Testis (tissue), 3 donors: ENCODE data around the gene C22orf23. TPM values are rescaled to one million over a fixed set of nuclear protein-coding genes. Genes with fewer than 3 reads are reported as not detected.

ENCODE experiments used
- DNase-seq: peaks from one replicate; pipeline ENCODE4 v3.0.0-alpha.2; 2019
- H3K27ac ChIP-seq, 2 donors: fragments of 200-600 bp; sonication (generic); one replicate each; pipeline ENCODE4 v1.5.1; 2019
- H3K27me3 ChIP-seq: fragments of 200-600 bp; sonication (generic); one replicate; pipeline ENCODE4 v1.5.1; 2019
- H3K36me3 ChIP-seq: fragments of 200-600 bp; sonication (generic); one replicate; pipeline ENCODE4 v1.5.1; 2017; ENCODE audit warnings: low read depth; ENCODE audit errors: missing control alignments
- H3K4me1 ChIP-seq: fragments of 200-600 bp; sonication (generic); one replicate; pipeline ENCODE4 v1.5.1; 2019
- H3K4me3 ChIP-seq, 2 donors: fragments of 200-600 bp; sonication (generic); one replicate each; pipeline ENCODE4 v1.5.1; 2017 to 2019
- H3K9me3 ChIP-seq: fragments of 200-600 bp; sonication (generic); one replicate; pipeline ENCODE4 v1.5.1; 2017
- POLR2A ChIP-seq: fragments of 450-650 bp; IDR thresholded peaks from one replicate; pipeline ENCODE4 v1.6.1; 2017; ENCODE audit warnings: antibody characterized with exemption, mild to moderate bottlenecking, moderate library complexity
- WGBS, 2 donors: methylation state at CpG; one replicate each; pipeline ENCODE4 v1.1.5; 2018; 5-methylcytosine and 5-hydroxymethylcytosine counted together
- intact Hi-C: fragments of 100-400 bp; cut with DNase I; formaldehyde crosslinking; loops from one replicate; pipeline ENCODE4 v1.15.1; 2023; ENCODE audit warnings: low total_unique reads
- polyA plus RNA-seq: library from polyadenylated mRNA; stranded (reverse); fragments of 350-450 nt; fragmentation: Illumina TruSeq; extraction: RNeasy Lipid Tissue Mini Kit (QIAGEN cat#74804); gene quantifications from one replicate; pipeline ENCODE4 v1.2.3, GENCODE V29; 2014; ENCODE audit warnings: low read depth, low replicate concordance; ENCODE audit not compliant: insufficient read depth
- total RNA-seq, 2 donors: library from RNA; depleted of rRNA; stranded (reverse); fragments of >200 nt; gene quantifications; one replicate each; pipeline ENCODE4 v1.2.3, GENCODE V29; 2016
- TF ChIP-seq, protein P1 (sequence below), 3 experiments: fragments of 450-650 bp in 2 of 3; fragments of 200-600 bp in 1 of 3; sonication (generic) in 1 of 3; IDR thresholded peaks; one replicate each; pipeline ENCODE4 v1.5.1; 2016 to 2019; ENCODE audit warnings: antibody characterized with exemption in 3 of 3, mild to moderate bottlenecking in 2 of 3, moderate library complexity in 1 of 3

Gene C22orf23
- total and polyA plus RNA-seq, 3 donors from 2014 or later = 50.9 to 241 (median 70.9) TPM

DNA sequence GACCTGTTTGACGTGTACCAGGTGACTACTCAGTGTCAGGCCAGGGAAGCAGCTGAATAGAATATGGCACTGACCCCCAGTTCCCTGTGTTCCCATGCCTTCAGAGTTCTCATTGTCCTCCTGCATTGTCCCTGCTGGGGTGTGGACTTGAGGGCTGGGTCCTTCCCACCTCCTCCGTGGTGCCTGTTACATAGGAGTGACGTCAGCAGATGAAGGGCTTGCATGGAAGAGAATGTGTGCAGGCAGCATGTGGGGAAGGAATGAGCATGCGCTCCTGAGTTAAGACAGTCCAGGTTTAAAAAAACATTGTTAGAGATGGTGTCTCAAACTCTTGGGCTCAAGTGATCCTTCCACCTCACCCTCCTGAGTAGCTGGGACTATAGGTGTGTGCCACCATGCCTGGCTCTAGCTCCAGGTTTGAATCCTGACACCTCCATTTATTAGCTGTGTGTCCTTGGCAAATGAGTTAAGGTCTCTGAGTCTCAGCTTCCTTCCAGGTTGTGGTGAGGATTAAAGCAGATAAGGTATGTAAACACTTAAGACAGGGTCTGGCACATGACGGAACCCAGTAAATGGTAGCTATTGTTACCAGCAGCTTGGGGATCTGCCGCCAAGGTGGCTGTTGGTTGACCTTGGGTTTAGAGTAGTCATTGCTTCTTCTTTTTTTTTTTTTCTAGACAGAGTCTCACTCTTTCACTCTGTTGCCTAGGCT, 38.5 kb upstream of the C22orf23 start:
- H3K4me3 ChIP-seq = no peak overlapping the region
- TF ChIP-seq POLR2A = no peak
- TF ChIP-seq, protein P1, sequence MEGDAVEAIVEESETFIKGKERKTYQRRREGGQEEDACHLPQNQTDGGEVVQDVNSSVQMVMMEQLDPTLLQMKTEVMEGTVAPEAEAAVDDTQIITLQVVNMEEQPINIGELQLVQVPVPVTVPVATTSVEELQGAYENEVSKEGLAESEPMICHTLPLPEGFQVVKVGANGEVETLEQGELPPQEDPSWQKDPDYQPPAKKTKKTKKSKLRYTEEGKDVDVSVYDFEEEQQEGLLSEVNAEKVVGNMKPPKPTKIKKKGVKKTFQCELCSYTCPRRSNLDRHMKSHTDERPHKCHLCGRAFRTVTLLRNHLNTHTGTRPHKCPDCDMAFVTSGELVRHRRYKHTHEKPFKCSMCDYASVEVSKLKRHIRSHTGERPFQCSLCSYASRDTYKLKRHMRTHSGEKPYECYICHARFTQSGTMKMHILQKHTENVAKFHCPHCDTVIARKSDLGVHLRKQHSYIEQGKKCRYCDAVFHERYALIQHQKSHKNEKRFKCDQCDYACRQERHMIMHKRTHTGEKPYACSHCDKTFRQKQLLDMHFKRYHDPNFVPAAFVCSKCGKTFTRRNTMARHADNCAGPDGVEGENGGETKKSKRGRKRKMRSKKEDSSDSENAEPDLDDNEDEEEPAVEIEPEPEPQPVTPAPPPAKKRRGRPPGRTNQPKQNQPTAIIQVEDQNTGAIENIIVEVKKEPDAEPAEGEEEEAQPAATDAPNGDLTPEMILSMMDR (IDR thresholded peaks at IDR 0.05) = no peak
- WGBS, 2 donors = 59 to 77% methylated on average over 6 of the region's 6 CpGs
- no peak for DNase-seq
- intact Hi-C loops = no loop called here
- no peaks in the 10 kb centered on the region for H3K9me3 ChIP-seq
- no peaks in the 10 kb centered on the region for H3K27me3 ChIP-seq
- no peaks in the 10 kb centered on the region for H3K36me3 ChIP-seq
- H3K27ac ChIP-seq = no peak overlapping the region
- peaks cover 3% of the 10 kb centered on the region for H3K4me1 ChIP-seq

DNA sequence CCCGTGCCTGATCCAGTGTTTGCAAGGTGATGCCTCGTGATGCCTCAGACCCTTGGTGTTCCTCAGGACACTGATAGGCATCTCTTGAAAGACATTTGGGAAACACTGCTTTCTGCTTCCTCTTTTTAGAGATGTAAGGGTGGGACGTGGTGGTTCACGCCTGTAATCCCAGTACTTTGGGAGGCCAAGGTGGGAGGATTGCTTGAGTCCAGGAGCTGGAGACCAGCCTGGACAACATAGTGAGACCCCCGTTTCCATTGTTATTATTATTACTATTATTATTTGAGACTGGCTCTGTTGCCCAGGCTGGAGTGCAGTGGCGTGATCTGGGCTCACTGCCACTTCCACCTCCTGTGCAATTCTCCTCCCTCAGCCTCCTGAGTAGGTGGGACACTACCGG, 37.5 kb upstream of the C22orf23 start:
- intact Hi-C loops = no loop called here
- no peak overlapping the region for H3K4me3 ChIP-seq
- H3K36me3 ChIP-seq = no peaks in the 10 kb centered on the region
- TF ChIP-seq, protein P1 (IDR thresholded peaks at IDR 0.05) = no peak
- no peak for TF ChIP-seq POLR2A
- peaks cover 10% of the 10 kb centered on the region for H3K4me1 ChIP-seq
- H3K9me3 ChIP-seq = no peaks in the 10 kb centered on the region
- no peak for DNase-seq
- no peak overlapping the region for H3K27ac ChIP-seq
- H3K27me3 ChIP-seq = no peaks in the 10 kb centered on the region
- WGBS, 2 donors = 90 to 94% methylated on average over 6 to 7 of the region's 7 CpGs

- H3K27ac ChIP-seq = no peak overlapping the region
- H3K9me3 ChIP-seq = no peaks in the 10 kb centered on the region
Observed at GRCh38 chr22:37990301-37990700, 36.9 kb upstream of the C22orf23 start.

DNA sequence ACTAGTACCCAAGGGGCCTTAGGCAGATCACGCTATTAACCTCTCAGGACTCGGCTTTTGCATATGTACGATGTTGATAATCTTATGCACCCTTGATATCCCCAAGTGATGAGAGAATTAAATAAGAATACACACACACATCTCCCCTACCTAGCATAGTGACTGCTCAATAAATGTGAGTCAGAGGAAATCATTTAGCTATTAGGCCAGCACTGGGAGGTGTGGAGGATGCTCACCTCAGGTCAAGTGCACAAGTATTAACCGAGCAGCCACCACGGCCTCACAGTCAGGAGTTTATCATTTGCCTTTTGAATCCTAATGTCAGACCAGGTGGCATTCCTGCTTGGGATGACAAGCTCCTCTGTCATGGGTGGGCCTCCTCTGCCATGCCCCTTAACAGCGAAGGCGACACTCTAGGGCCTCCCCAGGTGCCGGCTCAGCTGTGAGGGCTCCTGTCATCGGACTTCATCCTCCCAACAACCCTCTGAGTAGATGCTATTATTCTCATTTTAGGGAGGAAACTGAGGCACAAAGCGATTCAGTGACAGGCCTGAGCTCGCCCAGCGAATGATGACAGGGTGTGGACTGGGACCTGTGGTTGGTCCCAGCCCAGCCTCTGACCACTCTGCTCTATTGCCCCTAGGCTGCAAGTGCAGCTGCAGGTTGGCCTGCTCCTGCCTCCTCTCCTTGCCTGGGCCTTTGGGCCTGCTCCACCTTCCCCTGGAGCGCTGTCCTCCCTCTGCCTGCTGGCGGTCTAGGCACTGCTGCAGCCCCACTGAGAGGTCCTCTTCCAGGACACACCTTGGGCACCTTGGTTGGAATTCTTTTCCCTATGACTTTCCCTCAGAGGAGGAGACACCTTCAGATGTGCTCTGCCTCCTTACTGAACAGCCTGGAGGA, 36.0 kb upstream of the C22orf23 start:
- Histone ChIP-seq H3K27me3 (no peaks in the 10 kb centered on the region), H3K27ac (no peak overlapping the region), H3K9me3 (no peaks in the 10 kb centered on the region), H3K4me3 (no peak overlapping the region), H3K4me1 (peaks cover 10% of the 10 kb centered on the region), H3K36me3 (no peaks in the 10 kb centered on the region)
- TF ChIP-seq, protein P1 (IDR thresholded peaks at IDR 0.05) = no peak
- TF ChIP-seq POLR2A = no peak
- no peak for DNase-seq
- intact Hi-C loops = no loop called here
- 83 to 87% methylated on average over 12 to 14 of the region's 14 CpGs for WGBS, 2 donors

More at GRCh38 chr22:37990301-37990700, 36.9 kb upstream of the C22orf23 start:
- intact Hi-C loops = no loop called here
- H3K27me3 ChIP-seq = no peaks in the 10 kb centered on the region
- H3K36me3 ChIP-seq = no peaks in the 10 kb centered on the region
- TF ChIP-seq, protein P1 (IDR thresholded peaks at IDR 0.05) = no peak
- no peak for TF ChIP-seq POLR2A
- 45 to 70% methylated on average over 5 of the region's 5 CpGs for WGBS, 2 donors
- peaks cover 10% of the 10 kb centered on the region for H3K4me1 ChIP-seq
- H3K4me3 ChIP-seq = no peak overlapping the region
- DNase-seq = no peak
